NCI-H748 (cell line): ENCODE results near the gene TUSC1.
"Not testable (repeated sequence)": the region's sequence is repeated elsewhere in the genome, so short reads cannot be mapped to it uniquely, and the experiment has no call there.

ENCODE experiments used
- DNase-seq: peaks from one replicate; lab custom pipeline; 2025; ENCODE audit not compliant: unreplicated experiment; lab: John Stamatoyannopoulos, UW

The TUSC1 gene

GRCh38 chr9:25678147-25678666, at the start of gene TUSC1:
TSS of gene TUSC1 (minus strand) at chr9:25678444. CDS start at chr9:25678312, 132 bp downstream.
- DNase-seq: peak; percentile 90

- DNase-seq: no peak
Measured at GRCh38 chr9:25726871-25727410, 48.7 kb upstream of the TUSC1 start.

- no peak for DNase-seq
Measured at GRCh38 chr9:25724424-25724823, 46.2 kb upstream of the TUSC1 start.

GRCh38 chr9:25716220-25716872, 38.1 kb upstream of the TUSC1 start:
- peak; percentile 7 for DNase-seq

- no peak for DNase-seq
Measured at GRCh38 chr9:25709941-25710340, 31.7 kb upstream of the TUSC1 start.

- DNase-seq: no peak
Measured at GRCh38 chr9:25704800-25705199, 26.6 kb upstream of the TUSC1 start.

GRCh38 chr9:25703701-25704357, 25.6 kb upstream of the TUSC1 start:
- DNase-seq: no peak

- DNase-seq: no peak
Measured at GRCh38 chr9:25702536-25702935, 24.3 kb upstream of the TUSC1 start.

GRCh38 chr9:25700899-25701298, 22.7 kb upstream of the TUSC1 start:
- DNase-seq: not testable (repeated sequence)

- no peak for DNase-seq
Measured at GRCh38 chr9:25700430-25700829, 22.2 kb upstream of the TUSC1 start.

- DNase-seq: no peak
Measured at GRCh38 chr9:25691786-25692185, 13.5 kb upstream of the TUSC1 start.

GRCh38 chr9:25684321-25684720, 6.1 kb upstream of the TUSC1 start:
- DNase-seq: no peak

GRCh38 chr9:25681266-25681665, 3.0 kb upstream of the TUSC1 start:
- DNase-seq: no peak

GRCh38 chr9:25678846-25679360, 659 bp upstream of the TUSC1 start:
- no peak for DNase-seq

GRCh38 chr9:25677301-25678146, 720 bp downstream of the TUSC1 start:
- peak; percentile 76 for DNase-seq

GRCh38 chr9:25675858-25676257, 2.4 kb downstream of the TUSC1 start:
- DNase-seq: not testable (repeated sequence)

- DNase-seq: no peak
Measured at GRCh38 chr9:25658571-25658970, 19.7 kb downstream of the TUSC1 start.

- no peak for DNase-seq
Measured at GRCh38 chr9:25654417-25654816, 23.8 kb downstream of the TUSC1 start.

GRCh38 chr9:25648116-25648515, 30.1 kb downstream of the TUSC1 start:
- no peak for DNase-seq

- no peak for DNase-seq
Measured at GRCh38 chr9:25636026-25636425, 42.2 kb downstream of the TUSC1 start.

- no peak for DNase-seq
Measured at GRCh38 chr9:25629231-25629630, 49.0 kb downstream of the TUSC1 start.
